Dendritic cell treated with granulocyte-macrophage colony-stimulating factor and Interleukin-4, amounts not matched to agents 40 ng/mL and 50 ng/mL, for 4 days (primary cell): ENCODE results near the gene NF1.
"Not testable (repeated sequence)": the region's sequence is repeated elsewhere in the genome, so short reads cannot be mapped to it uniquely, and the experiment has no call there.

Experiments
- H3K27ac Mint-ChIP-seq: one replicate; pipeline ENCODE4 v1.8.0; 2022; ENCODE audit warnings: mild to moderate bottlenecking, mixed read lengths
- H3K27me3 Mint-ChIP-seq: one replicate; pipeline ENCODE4 v1.8.0; 2022; ENCODE audit warnings: mild to moderate bottlenecking, mixed read lengths
- H3K36me3 Mint-ChIP-seq: one replicate; pipeline ENCODE4 v1.8.0; 2022; ENCODE audit warnings: low read depth, mixed read lengths
- H3K4me1 Mint-ChIP-seq: one replicate; pipeline ENCODE4 v1.8.0; 2022; ENCODE audit warnings: low read depth, mixed read lengths
- H3K4me3 Mint-ChIP-seq: one replicate; pipeline ENCODE4 v1.8.0; 2022; ENCODE audit warnings: mild to moderate bottlenecking, moderate library complexity, mixed read lengths
- H3K9me3 Mint-ChIP-seq: one replicate; pipeline ENCODE4 v1.8.0; 2022; ENCODE audit warnings: mixed read lengths
- intact Hi-C: fragments of 100-400 bp; cut with micrococcal nuclease; formaldehyde crosslinking; loops from one replicate; pipeline ENCODE4 v1.15.0; 2022

The NF1 gene

GRCh38 chr17:31366088-31366487, 271.3 kb downstream of the NF1 start:
- H3K27ac Mint-ChIP-seq, result no peak overlapping the region
- H3K9me3 Mint-ChIP-seq, result no peaks in the 10 kb centered on the region
- H3K4me1 Mint-ChIP-seq, result peaks cover 7% of the 10 kb centered on the region
- no peak overlapping the region for H3K4me3 Mint-ChIP-seq
- intact Hi-C loops, result loop anchor here (10.0 kb wide), 1 partner anchor 61 kb away; no protein-coding TSS in a partner anchor
- H3K27me3 Mint-ChIP-seq, result no peaks in the 10 kb centered on the region
- H3K36me3 Mint-ChIP-seq, result peaks cover 44% of the 10 kb centered on the region

- H3K36me3 Mint-ChIP-seq, result peaks cover 17% of the 10 kb centered on the region
- H3K27ac Mint-ChIP-seq, result no peak overlapping the region
- H3K9me3 Mint-ChIP-seq, result no peaks in the 10 kb centered on the region
These were observed 274.5 kb downstream of the NF1 start for GRCh38 chr17:31369266-31369665.

GRCh38 chr17:31371511-31372097, 276.8 kb downstream of the NF1 start:
- Mint-ChIP-seq H3K4me1 (peaks cover 28% of the 10 kb centered on the region), H3K27ac (no peak overlapping the region), H3K27me3 (no peaks in the 10 kb centered on the region), H3K9me3 (no peaks in the 10 kb centered on the region), H3K4me3 (no peak overlapping the region), H3K36me3 (peaks cover 16% of the 10 kb centered on the region)
- intact Hi-C loops, result loop anchor here (5.0 to 10.0 kb wide), 4 partner anchors 49 to 284 kb away; partner anchors contain the start of gene EVI2A

More at GRCh38 chr17:31369266-31369665, 274.5 kb downstream of the NF1 start:
- no peak overlapping the region for H3K4me3 Mint-ChIP-seq
- intact Hi-C loops, result loop anchor here (10.0 kb wide), 1 partner anchor 64 kb away; no protein-coding TSS in a partner anchor
- H3K27me3 Mint-ChIP-seq, result no peaks in the 10 kb centered on the region
- peaks cover 26% of the 10 kb centered on the region for H3K4me1 Mint-ChIP-seq

GRCh38 chr17:31373150-31374093, 278.6 kb downstream of the NF1 start:
- H3K36me3 Mint-ChIP-seq, result peaks cover 14% of the 10 kb centered on the region

GRCh38 chr17:31374094-31374447, 279.3 kb downstream of the NF1 start:
- Mint-ChIP-seq H3K4me1 (peaks cover 28% of the 10 kb centered on the region), H3K9me3 (no peaks in the 10 kb centered on the region), H3K36me3 (peaks cover 14% of the 10 kb centered on the region), H3K27ac (peak overlapping the region; percentile 79), H3K4me3 (peak overlapping the region; percentile 37), H3K27me3 (no peaks in the 10 kb centered on the region)
- intact Hi-C loops, result loop anchor here (5.0 to 10.0 kb wide), 4 partner anchors 52 to 287 kb away; partner anchors contain the start of gene EVI2A

More at GRCh38 chr17:31373150-31374093, 278.6 kb downstream of the NF1 start:
- Mint-ChIP-seq H3K27ac (peak overlapping the region; percentile 79), H3K9me3 (no peaks in the 10 kb centered on the region), H3K27me3 (no peaks in the 10 kb centered on the region), H3K4me1 (peaks cover 28% of the 10 kb centered on the region), H3K4me3 (peak overlapping the region; percentile 37)
- intact Hi-C loops, result loop anchor here (5.0 to 10.0 kb wide), 4 partner anchors 51 to 286 kb away; partner anchors contain the start of gene EVI2A

- Mint-ChIP-seq H3K27ac (peak overlapping the region; percentile 79), H3K4me1 (peaks cover 28% of the 10 kb centered on the region), H3K36me3 (peaks cover 14% of the 10 kb centered on the region), H3K27me3 (no peaks in the 10 kb centered on the region), H3K4me3 (no peak overlapping the region), H3K9me3 (no peaks in the 10 kb centered on the region)
- intact Hi-C loops, result loop anchor here (5.0 to 10.0 kb wide), 4 partner anchors 52 to 287 kb away; partner anchors contain the start of gene EVI2A
These were observed 279.7 kb downstream of the NF1 start for GRCh38 chr17:31374503-31374902.

GRCh38 chr17:31378638-31379037, 283.9 kb downstream of the NF1 start:
- Mint-ChIP-seq H3K9me3 (no peaks in the 10 kb centered on the region), H3K27ac (no peak overlapping the region), H3K27me3 (no peaks in the 10 kb centered on the region), H3K4me1 (peaks cover 8% of the 10 kb centered on the region), H3K4me3 (no peak overlapping the region), H3K36me3 (peaks cover 22% of the 10 kb centered on the region)
- intact Hi-C loops, result loop anchor here (10.0 kb wide), 1 partner anchor 154 kb away; no protein-coding TSS in a partner anchor

- H3K4me3 Mint-ChIP-seq, result no peak overlapping the region
- no peaks in the 10 kb centered on the region for H3K27me3 Mint-ChIP-seq
- peaks cover 22% of the 10 kb centered on the region for H3K36me3 Mint-ChIP-seq
- intact Hi-C loops, result loop anchor here (10.0 kb wide), 1 partner anchor 155 kb away; no protein-coding TSS in a partner anchor
- H3K4me1 Mint-ChIP-seq, result no peaks in the 10 kb centered on the region
- H3K9me3 Mint-ChIP-seq, result no peaks in the 10 kb centered on the region
- H3K27ac Mint-ChIP-seq, result no peak overlapping the region
These were observed 284.9 kb downstream of the NF1 start for GRCh38 chr17:31379597-31380205.

GRCh38 chr17:31381165-31381668, 286.4 kb downstream of the NF1 start:
- Mint-ChIP-seq H3K9me3 (no peaks in the 10 kb centered on the region), H3K4me3 (no peak overlapping the region), H3K36me3 (peaks cover 17% of the 10 kb centered on the region), H3K4me1 (no peaks in the 10 kb centered on the region), H3K27ac (no peak overlapping the region), H3K27me3 (peaks cover 2% of the 10 kb centered on the region)
- intact Hi-C loops, result no loop called here

- H3K4me1 Mint-ChIP-seq, intact Hi-C loops, H3K27ac Mint-ChIP-seq, H3K27me3 Mint-ChIP-seq, H3K9me3 Mint-ChIP-seq, H3K4me3 Mint-ChIP-seq: not testable (repeated sequence)
- H3K36me3 Mint-ChIP-seq, result peaks cover 10% of the 10 kb centered on the region
These were observed 288.0 kb downstream of the NF1 start for GRCh38 chr17:31382668-31383275.

- peaks cover 13% of the 10 kb centered on the region for H3K27me3 Mint-ChIP-seq
- H3K4me1 Mint-ChIP-seq, H3K9me3 Mint-ChIP-seq, H3K27ac Mint-ChIP-seq, H3K4me3 Mint-ChIP-seq, H3K36me3 Mint-ChIP-seq, intact Hi-C loops: not testable (repeated sequence)
These were observed 288.7 kb downstream of the NF1 start for GRCh38 chr17:31383488-31383887.

GRCh38 chr17:31385428-31386285, 290.9 kb downstream of the NF1 start:
- Mint-ChIP-seq H3K9me3 (no peaks in the 10 kb centered on the region), H3K4me3 (no peak overlapping the region), H3K36me3 (peaks cover 8% of the 10 kb centered on the region), H3K27ac (no peak overlapping the region), H3K4me1 (peaks cover 5% of the 10 kb centered on the region), H3K27me3 (peaks cover 35% of the 10 kb centered on the region)
- intact Hi-C loops, result no loop called here
